Measurements from ENCODE around the gene DEFB128.
"Not testable (repeated sequence)": the region's sequence is repeated elsewhere in the genome, so short reads cannot be mapped to it uniquely, and the experiment has no call there.

The DEFB128 gene

DNA sequence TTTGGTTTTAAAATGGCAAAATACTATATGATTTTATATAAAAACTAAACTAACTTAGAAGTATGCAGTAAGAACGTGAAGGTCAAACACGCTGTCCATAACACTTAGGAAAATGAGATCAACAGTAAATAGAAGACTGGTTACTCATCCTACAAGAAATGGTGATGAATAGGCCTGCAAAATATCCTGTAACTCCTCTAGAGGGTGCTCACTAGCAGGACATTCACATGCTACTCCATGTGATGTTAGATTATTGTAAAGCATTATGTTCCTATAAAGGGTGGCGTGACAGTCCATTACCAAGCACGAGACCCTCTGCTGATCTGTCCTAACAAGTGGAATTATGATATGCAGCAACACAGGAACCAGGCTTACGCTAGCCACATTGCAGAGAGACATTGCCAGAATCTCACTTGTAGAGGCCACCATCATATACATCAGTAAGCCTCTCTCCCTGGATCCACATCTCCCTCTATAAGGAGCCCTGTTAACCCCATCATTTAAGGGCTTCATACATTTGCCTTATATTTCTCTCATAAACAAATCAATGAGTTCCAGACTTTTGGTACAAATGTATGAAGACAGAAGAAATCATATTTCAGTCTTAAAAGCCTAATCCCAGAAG lies 19.5 kb upstream of the DEFB128 start:
- DNase-seq (ENCODE audit: extremely low read depth, low read depth): peak; percentile 35
- TF ChIP-seq, protein P1, sequence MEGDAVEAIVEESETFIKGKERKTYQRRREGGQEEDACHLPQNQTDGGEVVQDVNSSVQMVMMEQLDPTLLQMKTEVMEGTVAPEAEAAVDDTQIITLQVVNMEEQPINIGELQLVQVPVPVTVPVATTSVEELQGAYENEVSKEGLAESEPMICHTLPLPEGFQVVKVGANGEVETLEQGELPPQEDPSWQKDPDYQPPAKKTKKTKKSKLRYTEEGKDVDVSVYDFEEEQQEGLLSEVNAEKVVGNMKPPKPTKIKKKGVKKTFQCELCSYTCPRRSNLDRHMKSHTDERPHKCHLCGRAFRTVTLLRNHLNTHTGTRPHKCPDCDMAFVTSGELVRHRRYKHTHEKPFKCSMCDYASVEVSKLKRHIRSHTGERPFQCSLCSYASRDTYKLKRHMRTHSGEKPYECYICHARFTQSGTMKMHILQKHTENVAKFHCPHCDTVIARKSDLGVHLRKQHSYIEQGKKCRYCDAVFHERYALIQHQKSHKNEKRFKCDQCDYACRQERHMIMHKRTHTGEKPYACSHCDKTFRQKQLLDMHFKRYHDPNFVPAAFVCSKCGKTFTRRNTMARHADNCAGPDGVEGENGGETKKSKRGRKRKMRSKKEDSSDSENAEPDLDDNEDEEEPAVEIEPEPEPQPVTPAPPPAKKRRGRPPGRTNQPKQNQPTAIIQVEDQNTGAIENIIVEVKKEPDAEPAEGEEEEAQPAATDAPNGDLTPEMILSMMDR (IDR thresholded peaks at IDR 0.05; ENCODE audit: low read depth, low read length, missing control alignments): peak; percentile 51

DNA sequence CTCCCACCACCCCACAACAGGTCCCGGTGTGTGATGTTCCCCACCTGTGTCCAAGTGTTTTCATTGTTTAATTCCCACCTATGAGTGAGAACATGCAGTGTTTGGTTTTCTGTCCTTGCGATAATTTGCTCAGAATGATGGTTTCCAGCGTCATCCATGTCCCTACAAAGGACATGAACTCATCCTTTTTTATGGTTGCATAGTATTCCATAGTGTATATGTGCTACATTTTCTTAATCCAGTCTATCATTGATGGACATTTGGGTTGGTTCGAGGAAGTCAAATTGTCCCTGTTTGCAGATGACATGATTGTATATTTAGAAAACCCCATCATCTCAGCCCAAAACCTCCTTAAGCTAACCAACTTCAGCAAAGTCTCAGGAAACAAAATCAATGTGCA lies 14.1 kb upstream of the DEFB128 start:
- H3K4me3 ChIP-seq (replicated peaks; ENCODE audit: low read depth, low read length); DNase-seq (ENCODE audit: extremely low read depth, low read depth): not testable (repeated sequence)

More for the DNA sequence above, 19.5 kb upstream of the DEFB128 start:
- no peak overlapping the region for H3K4me3 ChIP-seq (replicated peaks; ENCODE audit: low read depth, low read length)

DNA sequence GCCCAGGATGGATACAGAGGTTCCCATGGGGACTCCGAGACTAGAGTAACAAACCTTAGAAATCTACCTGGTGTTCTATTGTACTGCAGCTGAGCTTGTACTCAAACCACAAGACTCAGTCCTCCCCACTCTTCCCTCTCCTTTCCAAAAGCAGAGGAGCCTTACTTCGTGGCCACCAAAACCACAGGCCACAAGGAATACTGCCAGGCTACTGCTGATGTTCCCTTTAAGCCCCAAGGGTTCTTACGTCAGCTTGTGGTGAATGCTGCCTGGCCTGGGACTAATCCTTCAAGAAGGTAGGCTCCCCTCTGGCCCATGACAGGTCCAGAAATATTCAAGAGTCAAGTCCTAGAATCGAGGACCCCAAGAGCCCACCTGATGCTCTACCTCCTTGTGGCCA lies 10.5 kb upstream of the DEFB128 start:
- DNase-seq (ENCODE audit: extremely low read depth, low read depth): no peak
- H3K4me3 ChIP-seq (replicated peaks; ENCODE audit: low read depth, low read length): no peak overlapping the region
- TF ChIP-seq, protein P1 (IDR thresholded peaks at IDR 0.05; ENCODE audit: low read depth, low read length, missing control alignments): no peak

DNA sequence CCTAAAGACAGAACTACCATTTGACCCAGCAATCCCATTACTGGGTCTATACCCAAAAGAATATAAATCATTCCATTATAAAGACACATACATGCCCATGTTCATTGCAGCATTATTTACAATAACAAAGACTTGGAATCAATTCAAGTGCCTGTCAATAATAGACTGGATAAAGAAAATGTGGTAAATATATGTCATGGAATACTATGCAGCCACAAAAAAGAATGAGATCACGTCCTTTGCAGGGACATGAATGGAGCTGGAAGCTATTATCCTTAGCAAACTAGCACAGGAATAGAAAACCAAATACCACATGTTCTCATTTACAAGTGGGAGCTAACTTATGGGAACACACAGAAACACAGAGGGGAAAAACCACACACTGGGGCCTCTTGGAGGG lies 8.7 kb upstream of the DEFB128 start:
- DNase-seq (ENCODE audit: extremely low read depth, low read depth): no peak
- TF ChIP-seq, protein P1 (IDR thresholded peaks at IDR 0.05; ENCODE audit: low read depth, low read length, missing control alignments): no peak

DNA sequence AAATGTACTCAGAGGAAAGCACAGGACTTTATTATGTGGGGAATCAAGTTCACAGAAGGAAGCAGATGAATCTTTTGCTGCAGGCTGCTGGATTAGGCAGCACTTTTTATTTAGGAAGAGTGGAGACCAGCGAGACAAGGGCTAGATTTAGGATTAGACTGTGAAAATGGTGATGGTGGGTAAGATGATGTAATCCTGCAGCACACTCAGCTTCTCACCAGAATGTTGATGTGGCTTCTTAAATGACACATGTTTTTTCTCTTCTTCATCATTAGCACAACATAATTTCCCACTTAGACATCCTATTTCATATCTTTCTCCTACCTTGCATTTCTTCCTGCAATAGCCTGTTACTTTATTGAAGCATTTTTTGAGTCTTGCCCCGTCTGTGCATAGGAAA lies 1.8 kb downstream of the DEFB128 start:
- no peak for DNase-seq (ENCODE audit: extremely low read depth, low read depth)
- no peak overlapping the region for H3K4me3 ChIP-seq (replicated peaks; ENCODE audit: low read depth, low read length)
- TF ChIP-seq, protein P1 (IDR thresholded peaks at IDR 0.05; ENCODE audit: low read depth, low read length, missing control alignments): no peak

More for the DNA sequence above, 8.7 kb upstream of the DEFB128 start:
- H3K4me3 ChIP-seq (replicated peaks; ENCODE audit: low read depth, low read length): no peak overlapping the region

DNA sequence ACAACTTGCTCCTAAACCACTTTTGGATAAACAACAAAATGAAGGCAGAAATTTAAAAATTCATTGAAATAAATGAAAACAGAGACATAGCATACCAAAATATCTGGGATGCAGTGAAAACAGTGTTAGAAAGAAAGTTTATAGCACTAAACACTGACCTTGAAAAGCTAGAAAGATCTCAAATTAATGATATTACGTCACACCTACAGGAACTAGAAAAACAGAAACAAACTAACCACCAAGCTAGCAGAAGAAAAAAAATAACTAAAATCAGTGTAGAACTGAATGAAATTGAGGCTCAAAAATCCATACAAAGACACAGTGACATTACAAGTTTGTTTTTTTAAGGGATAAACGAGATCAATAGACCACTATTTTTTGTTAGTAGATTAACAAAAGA lies 5.2 kb downstream of the DEFB128 start:
- no peak for DNase-seq (ENCODE audit: extremely low read depth, low read depth)
- TF ChIP-seq, protein P1 (IDR thresholded peaks at IDR 0.05; ENCODE audit: low read depth, low read length, missing control alignments): no peak
- no peak overlapping the region for H3K4me3 ChIP-seq (replicated peaks; ENCODE audit: low read depth, low read length)

DNA sequence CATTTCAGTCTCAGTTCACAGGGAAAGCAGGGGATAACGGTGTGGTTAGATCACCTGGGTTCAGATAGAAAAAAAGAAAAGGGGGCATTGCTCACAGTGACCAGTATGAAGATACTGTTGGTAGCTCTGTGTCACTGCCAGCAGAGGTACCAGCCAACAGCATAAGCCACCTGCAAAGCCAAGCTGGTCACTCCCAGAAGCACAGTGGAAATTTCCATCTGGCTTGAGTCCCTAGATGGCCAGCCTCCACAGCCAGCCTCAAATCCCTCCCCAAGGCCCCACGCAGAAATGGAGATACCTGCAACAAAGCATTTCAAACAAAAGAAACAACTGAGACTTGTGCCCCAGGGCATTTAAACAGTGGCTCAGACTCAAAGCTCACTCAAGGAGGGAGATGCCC lies 20.6 kb downstream of the DEFB128 start:
- H3K4me3 ChIP-seq (replicated peaks; ENCODE audit: low read depth, low read length): no peak overlapping the region
- DNase-seq (ENCODE audit: extremely low read depth, low read depth): no peak
- TF ChIP-seq, protein P1 (IDR thresholded peaks at IDR 0.05; ENCODE audit: low read depth, low read length, missing control alignments): no peak
